GM11168 (cell line): ENCODE results near the gene TBX1.

Experiments
- in situ Hi-C: fragments of 300-500 bp; cut with MboI; formaldehyde crosslinking; loops from one replicate; pipeline ENCODE4 v1.12.0; 2022; ENCODE audit warnings: low sequenced_read_pairs; ENCODE audit not compliant: unreplicated experiment

The TBX1 gene

GRCh38 chr22:19762568-19763457, 2.2 kb downstream of the TBX1 start:
- in situ Hi-C loops, result no loop called here

- in situ Hi-C loops, result no loop called here
Observed at GRCh38 chr22:19763458-19764298, 3.1 kb downstream of the TBX1 start.

- in situ Hi-C loops, result no loop called here
Observed at GRCh38 chr22:19764299-19764593, 3.7 kb downstream of the TBX1 start.

- in situ Hi-C loops, result no loop called here
Observed at GRCh38 chr22:19764636-19765476, 4.3 kb downstream of the TBX1 start.

GRCh38 chr22:19765477-19766239, 5.1 kb downstream of the TBX1 start:
- in situ Hi-C loops, result no loop called here

- in situ Hi-C loops, result no loop called here
Observed at GRCh38 chr22:19766240-19766510, 5.6 kb downstream of the TBX1 start.

GRCh38 chr22:19766511-19767426, 6.2 kb downstream of the TBX1 start:
- in situ Hi-C loops, result no loop called here

GRCh38 chr22:19767427-19768341, 7.1 kb downstream of the TBX1 start:
- in situ Hi-C loops, result no loop called here

- in situ Hi-C loops, result no loop called here
Observed at GRCh38 chr22:19769393-19769715, 8.8 kb downstream of the TBX1 start.

- in situ Hi-C loops, result no loop called here
Observed at GRCh38 chr22:19770349-19771220, 10.0 kb downstream of the TBX1 start.

- in situ Hi-C loops, result no loop called here
Observed at GRCh38 chr22:19772422-19772672, 11.8 kb downstream of the TBX1 start.

- in situ Hi-C loops, result no loop called here
Observed at GRCh38 chr22:19772673-19773469, 12.3 kb downstream of the TBX1 start.

- in situ Hi-C loops, result no loop called here
Observed at GRCh38 chr22:19773470-19774040, 13.0 kb downstream of the TBX1 start.

GRCh38 chr22:19774628-19775027, 14.1 kb downstream of the TBX1 start:
- in situ Hi-C loops, result no loop called here

- in situ Hi-C loops, result no loop called here
Observed at GRCh38 chr22:19775496-19776325, 15.1 kb downstream of the TBX1 start.
